NOMO-1 (cell line): ENCODE data around the gene GPC6.

Experiments
- DNase-seq, 2 experiments: peaks; one replicate each; lab custom pipeline; 2025; ENCODE audit not compliant: unreplicated experiment in 2 of 2; lab: John Stamatoyannopoulos, UW

The GPC6 gene

GRCh38 chr13:94346261-94347019 lies 1119.8 kb downstream of the GPC6 start:
- no peak for DNase-seq

- no peak for DNase-seq
Measured at GRCh38 chr13:94351292-94351990, 1124.8 kb downstream of the GPC6 start.

- DNase-seq: no peak
Measured at GRCh38 chr13:94352057-94352456, 1125.5 kb downstream of the GPC6 start.

GRCh38 chr13:94353167-94353710 lies 1126.6 kb downstream of the GPC6 start:
- no peak for DNase-seq

- DNase-seq: no peak
Measured at GRCh38 chr13:94359875-94360274, 1133.3 kb downstream of the GPC6 start.

- DNase-seq: peak; percentile 20 to 64
Measured at GRCh38 chr13:94362411-94362909, 1135.9 kb downstream of the GPC6 start.

- no peak for DNase-seq
Measured at GRCh38 chr13:94366677-94367076, 1140.1 kb downstream of the GPC6 start.

GRCh38 chr13:94369972-94370436 lies 1143.4 kb downstream of the GPC6 start:
- no peak for DNase-seq

GRCh38 chr13:94371855-94372254 lies 1145.2 kb downstream of the GPC6 start:
- no peak for DNase-seq

- DNase-seq: no peak
Measured at GRCh38 chr13:94382517-94382916, 1155.9 kb downstream of the GPC6 start.

- no peak for DNase-seq
Measured at GRCh38 chr13:94382960-94383359, 1156.4 kb downstream of the GPC6 start.

- DNase-seq: no peak
Measured at GRCh38 chr13:94384231-94384905, 1157.8 kb downstream of the GPC6 start.

GRCh38 chr13:94387047-94387446 lies 1160.4 kb downstream of the GPC6 start:
- no peak for DNase-seq

- no peak for DNase-seq
Measured at GRCh38 chr13:94389604-94390351, 1163.2 kb downstream of the GPC6 start.

GRCh38 chr13:94390881-94391280 lies 1164.3 kb downstream of the GPC6 start:
- DNase-seq: no peak

GRCh38 chr13:94394723-94395122 lies 1168.1 kb downstream of the GPC6 start:
- DNase-seq: no peak

- no peak for DNase-seq
Measured at GRCh38 chr13:94395860-94396259, 1169.3 kb downstream of the GPC6 start.

- no peak for DNase-seq
Measured at GRCh38 chr13:94399812-94400211, 1173.2 kb downstream of the GPC6 start.

GRCh38 chr13:94400874-94401273 lies 1174.3 kb downstream of the GPC6 start:
- no peak for DNase-seq

GRCh38 chr13:94408314-94409036 lies 1181.9 kb downstream of the GPC6 start:
- no peak for DNase-seq
